C1 segment of cervical spinal cord (tissue), 14 donors: ENCODE results near the gene NCK1.

Experiments
- DNase-seq, 14 donors: peaks; one replicate each; lab custom pipeline; 2025; lab: John Stamatoyannopoulos, UW

The NCK1 gene

DNA sequence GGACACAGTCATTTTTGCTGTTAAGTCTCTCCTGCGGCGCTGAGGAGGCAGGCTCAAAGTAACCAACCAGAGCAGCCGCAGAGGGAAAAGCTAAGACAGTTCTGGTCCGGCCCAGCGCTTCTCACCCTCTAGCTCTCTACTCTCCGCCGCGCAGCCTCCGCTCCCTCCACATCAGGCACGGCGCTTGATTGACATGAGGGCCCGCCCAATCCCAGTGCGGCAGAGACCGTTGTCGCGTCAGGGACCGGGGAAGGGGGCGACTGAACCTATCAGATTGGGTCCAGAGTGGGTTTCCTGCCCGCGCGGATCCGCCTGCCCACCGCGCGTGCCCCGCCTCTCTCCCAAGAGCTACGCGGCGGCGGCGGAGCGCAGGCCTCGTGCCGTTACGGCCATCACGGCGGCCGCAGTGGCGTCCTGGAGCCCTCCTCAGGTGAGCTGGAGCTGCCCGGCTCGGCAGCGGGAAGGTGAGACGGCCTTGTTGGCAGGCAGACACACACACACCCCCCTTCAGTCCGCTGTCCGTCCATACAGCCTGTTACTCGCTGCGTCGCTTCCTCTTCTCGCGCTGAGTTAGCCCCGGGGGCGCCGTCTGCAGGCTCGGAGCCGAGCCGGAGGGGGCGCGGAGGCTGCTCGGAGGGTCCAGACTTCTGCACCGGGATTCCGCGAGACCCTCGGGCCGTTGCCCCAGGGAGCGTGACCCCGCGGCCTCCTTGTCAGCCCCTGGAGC is at the start of gene NCK1:
TSS of gene NCK1 (plus strand) at position 319 of the 727 bp plus-strand sequence. CDS start 65,794 bp downstream, outside the sequence.
- peak; percentile 76 to 98 (median 96) for DNase-seq

DNA sequence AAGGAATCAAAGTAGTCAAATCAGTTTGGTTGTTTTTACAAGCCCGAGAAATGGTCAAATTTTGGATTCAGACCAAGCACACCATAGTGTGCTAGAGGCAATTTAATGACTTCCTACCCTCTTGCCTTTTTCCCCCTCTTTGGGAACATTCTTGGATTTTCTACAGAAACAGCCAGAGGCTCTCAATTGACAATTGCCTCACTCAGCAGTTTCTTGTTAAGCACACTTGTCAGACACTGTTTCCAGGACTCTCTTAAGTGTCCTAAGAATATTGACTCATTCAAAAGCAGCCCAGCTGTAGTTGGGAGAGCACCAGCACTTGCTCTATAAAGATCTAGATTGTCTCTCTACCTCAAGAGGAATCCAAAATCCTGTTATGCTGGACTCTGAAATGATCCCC is 44.6 kb upstream of the NCK1 start:
- DNase-seq = peak in 3 of 14 donors; percentile 11 to 32 (median 21)

DNA sequence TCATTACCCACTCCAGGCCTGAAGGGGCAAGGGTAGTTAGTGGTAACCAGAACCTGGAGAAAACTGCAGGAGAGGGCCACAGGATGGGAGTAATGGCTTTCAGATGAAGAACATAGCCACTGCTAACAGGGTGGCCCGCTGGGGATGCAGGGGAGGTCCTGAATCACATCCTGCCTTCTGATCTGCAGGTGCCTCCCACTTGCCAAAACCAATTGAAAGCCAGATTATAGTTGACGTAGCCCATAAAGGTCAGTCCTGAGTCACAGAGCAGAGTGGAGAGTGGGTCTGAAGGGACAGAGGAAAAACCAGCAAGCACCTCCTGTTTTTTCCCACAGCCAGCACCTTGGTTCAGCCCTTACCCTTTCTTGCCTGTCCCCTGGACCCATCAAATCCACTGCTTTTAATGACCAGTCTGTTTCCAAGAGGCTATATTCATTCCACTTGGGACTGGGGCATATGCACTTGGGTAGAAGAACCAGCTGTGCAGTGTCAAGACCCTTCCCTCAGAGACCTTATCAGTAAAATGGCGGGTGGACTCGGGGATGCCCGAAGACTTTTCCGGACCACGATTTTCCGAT is 43.7 kb upstream of the NCK1 start:
- peak in 6 of 14 donors; percentile 40 to 79 (median 48) for DNase-seq

DNA sequence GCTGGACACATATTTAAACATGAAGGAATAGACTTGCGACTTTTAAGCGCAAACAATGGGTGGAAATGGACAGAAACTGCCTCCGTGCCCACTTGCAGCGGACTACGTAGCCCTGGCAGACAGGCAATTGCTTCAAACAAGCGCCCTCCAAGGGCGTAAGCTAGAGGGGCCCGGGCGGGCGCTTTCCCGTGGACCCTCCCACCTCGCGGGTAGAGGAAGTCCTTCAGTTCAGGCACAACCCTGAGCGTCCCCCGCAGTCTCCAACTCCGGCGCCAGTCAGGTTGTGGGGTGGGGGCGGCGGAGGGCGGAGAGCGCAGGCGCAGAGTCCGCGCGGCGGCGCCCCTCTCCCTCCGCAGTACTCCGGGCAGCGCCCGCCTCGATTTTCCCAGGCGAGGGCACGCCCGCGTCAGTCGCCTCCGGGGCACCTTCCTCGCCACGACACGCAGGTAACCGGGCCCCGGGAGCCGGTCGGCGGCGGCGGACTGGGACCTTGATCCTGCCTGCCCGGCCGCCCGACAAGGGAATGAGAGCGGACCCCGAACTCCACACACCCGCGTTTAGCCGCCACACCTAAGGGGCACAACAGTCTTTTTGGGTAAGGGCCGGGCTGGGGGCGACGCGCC is 43.1 kb upstream of the NCK1 start, which contains the start of gene SLC35G2:
TSS of gene SLC35G2 (plus strand) at position 358 of the 623 bp plus-strand sequence. CDS start 35,335 bp downstream, outside the sequence.
- peak in 12 of 14 donors; percentile 2 to 69 (median 50) for DNase-seq

DNA sequence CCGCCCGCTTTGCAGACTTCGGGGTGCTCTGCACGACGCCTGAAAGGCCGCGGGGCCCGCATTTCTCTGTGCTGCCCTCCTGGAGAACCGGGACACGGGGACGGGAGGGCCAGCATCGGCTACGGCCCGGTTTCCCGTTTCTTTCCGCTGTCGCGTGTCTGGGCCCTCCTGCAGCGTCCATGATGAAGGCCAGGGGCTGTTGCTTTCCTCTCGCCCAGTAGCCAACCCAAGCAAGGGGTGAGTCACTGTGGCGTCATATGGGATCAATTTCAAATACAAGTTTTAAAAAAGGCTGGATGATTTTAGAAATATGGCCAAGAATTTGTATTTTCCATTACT is 42.6 kb upstream of the NCK1 start:
- peak in 5 of 14 donors; percentile 42 to 71 (median 51) for DNase-seq

DNA sequence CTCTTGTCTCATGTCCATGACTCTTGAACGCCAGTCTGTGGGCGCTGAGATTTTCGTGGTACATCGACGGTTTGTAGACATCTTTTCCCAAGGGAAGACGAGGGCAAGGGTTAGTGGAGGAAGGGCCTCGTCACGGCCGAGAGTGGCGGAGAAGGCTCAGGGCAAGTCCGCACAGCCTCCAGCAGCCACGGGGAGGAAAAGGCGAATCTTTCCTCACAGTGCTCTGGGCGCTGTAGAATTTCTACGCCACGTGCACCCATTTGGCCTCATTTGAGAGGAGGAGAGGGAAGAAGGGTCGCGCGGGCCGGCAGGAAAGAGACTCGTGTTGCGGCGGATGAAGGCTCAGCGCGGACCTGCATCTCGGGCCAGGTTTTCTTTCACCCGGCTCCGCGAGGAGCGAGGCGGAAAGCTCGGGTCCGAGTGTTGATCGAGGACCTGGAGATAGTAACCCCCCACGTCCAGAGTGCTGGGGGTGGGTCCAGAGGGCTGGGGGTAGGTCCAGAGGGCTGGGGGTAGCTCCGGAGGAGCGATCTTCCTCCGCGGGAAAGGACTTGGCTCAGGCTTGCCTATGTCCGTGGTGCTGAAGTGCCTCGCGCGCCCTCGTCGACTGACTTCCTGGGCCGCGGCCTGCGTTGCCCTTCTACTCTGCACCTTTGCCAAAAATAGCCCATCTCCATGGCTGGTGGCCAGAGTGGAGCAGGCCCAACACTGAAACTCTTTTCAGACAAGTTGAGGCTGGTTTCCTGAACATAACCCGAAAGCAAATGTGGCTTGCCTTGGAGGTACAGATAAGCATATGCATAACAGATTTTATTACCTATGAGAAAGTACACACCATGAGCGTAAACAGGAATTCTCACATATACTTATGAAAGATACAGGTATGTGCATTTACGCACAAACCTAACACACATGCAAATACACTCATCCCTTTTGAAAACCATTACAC is 42.0 kb upstream of the NCK1 start:
- DNase-seq = peak in 7 of 14 donors; percentile 15 to 72 (median 51)

DNA sequence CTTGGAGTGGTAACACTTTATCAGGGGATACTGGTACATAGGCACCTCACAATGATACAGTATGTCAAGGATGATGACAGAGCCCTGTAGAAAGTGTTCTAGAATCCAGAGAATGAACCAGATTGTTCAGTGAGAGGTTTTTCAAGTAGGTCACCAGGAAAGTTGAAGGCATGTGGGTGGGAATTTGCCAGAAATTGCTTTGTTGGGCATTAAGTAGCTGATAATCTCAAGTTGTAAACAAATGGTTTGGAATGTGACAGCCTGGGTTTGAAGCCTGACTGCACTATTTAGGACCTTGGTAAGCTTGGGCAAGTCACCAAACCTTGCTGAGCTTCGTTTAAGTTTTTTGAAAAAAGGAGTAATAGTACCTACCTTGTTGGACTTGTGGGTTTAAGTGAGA is 30.5 kb upstream of the NCK1 start:
- no peak for DNase-seq

DNA sequence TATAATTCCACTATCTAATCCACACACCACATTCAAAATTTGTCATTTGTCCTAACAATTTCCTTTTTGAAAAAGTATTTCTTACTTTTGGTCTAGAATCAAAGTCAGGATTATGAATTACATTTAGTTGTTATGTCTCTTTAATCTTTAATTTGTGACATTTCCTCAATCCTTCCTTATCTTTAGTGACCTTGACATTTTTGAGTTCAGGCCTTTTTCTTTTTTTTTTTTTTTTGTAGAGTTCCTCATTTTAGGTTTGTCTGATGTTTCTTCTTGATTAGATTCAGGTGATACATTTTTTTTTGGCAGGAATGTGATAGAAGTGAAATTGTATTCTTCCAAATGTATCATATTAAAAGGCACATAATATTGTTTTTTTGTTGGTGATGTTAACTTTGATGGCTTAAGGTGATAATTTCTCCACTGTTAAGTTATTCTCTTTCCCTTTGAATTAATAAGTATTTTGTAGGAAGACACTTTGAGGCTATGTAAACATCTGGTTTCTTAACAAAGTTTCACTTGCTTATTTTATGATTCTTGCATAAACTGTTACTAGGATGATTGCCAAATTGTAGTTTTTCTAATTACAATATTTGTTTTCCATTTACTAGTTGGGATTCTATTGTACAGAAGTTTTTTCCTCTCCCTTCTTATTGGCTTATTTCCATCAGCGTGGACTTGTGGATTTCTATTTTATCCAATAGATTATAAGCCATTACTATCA is 26.8 kb upstream of the NCK1 start:
- no peak for DNase-seq

DNA sequence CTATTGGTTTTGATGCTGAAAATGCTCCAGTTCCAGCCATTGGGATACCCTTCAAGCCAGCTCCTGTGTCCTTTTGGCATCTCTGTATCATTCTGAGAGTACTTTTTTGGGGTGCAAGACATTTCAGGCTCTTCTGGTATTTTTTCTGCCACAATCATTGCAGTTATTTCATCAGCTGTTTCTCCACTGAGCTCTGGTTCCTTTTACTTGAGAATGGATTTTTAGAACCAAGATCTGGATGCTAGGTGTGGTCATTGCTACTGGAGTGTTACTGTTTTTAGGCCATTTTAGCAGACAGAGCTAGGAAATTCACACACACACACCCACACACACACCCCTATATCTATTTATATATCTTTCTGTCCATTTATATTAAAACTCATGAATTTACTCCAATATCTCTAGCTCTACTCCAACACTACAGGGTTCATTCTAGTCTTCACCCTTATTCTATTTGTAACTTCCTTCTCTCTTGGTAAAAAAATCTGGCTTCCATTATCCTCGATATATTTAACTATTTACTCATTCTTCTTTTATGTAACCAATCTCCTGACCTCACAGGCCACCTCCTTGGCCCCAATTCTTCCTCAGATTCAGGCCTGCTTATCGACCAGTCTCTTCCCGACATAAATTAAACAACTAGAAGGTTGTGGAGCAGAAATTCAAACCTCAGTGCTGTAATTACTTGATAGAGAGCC is 26.0 kb upstream of the NCK1 start:
- DNase-seq = no peak

DNA sequence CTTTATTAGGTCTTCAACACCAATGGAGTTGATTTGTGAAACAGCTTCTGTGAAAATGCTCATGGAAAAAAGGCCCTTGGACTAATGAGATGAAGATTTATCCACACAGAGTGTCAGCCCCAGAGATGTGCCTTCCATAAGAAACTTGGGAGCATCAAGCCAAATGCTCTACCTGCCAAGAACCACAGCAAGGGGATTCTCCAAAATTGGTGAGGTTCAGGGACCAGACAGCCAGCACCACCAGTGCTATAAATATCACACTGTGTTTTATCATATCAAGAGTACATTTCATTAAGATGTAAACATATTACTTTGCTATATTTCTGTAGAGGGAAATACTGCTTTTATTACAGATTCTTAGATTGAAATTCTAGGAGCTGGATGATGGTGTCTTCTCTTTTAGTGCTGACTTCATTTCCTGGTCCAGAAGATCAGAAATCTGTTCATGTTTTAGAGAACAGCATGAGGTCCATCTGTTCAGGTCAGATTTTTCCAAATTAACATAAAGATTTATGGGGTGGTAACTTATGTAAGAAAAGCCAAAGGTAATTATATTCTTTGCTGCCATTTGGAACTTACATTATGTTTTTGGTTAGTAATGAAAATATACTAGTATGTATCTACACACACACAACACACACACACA is 25.4 kb upstream of the NCK1 start:
- peak in 1 of 14 donors; percentile 91 for DNase-seq

DNA sequence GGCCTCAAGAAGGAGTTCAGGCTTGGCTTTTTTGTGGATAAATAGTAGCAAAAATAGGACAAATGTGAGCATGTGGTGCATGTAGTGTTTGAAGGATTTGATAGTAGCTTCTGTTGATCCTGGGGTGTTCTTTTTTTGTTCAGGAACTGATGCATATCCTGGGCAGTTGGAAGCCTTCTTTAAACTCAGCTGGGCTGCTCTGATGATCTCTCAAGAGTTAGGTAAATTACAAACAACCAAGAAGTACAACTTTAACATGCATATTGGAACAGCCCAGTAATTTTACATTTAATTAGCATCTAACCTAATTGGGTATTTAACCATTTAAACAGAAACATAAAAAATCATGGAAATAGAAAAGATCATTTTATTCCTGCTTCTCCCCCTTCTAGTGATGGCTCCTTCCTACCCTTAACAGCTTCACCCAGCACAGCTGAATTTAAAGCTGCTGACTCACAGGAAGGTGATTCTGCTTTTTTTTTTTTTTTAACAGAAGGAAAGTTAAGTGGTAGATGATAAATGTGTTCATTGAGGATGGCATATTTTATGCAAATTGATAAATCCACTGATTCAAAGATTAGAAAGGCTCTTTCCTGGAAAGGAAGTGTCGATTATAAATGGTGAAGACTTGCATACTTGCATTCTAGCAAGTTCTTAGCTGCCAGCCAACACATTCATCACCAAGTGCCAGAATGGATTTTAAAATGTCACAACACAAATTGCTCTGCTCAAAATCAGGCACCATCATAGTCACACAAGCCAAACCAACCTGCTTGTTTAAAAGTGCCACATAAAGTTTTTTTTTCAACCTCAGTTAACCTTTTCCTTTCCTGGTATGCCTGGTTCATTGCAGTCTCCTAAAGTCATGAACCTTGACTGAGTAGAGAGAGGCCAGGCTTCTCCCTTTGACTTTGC is 23.1 kb upstream of the NCK1 start:
- DNase-seq = peak in 1 of 14 donors; percentile 64

DNA sequence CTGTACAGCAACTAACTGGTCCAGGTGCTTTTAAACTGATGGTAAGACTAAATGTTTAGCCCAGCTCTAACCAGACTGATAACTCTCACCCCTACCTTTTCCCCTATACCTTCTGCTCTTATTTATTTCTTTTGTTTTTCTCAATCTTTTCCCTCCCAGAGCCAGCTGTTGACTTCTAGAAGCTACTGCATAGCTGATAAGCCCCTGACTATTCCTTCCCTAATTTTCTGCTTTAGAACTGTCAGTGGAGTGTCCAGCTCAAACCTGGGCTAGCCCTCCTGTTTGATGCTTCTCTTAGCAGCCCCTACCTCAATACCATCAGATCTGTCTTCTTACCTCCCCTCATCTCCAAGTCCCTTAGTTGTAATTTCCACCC is 22.5 kb upstream of the NCK1 start:
- DNase-seq = no peak

DNA sequence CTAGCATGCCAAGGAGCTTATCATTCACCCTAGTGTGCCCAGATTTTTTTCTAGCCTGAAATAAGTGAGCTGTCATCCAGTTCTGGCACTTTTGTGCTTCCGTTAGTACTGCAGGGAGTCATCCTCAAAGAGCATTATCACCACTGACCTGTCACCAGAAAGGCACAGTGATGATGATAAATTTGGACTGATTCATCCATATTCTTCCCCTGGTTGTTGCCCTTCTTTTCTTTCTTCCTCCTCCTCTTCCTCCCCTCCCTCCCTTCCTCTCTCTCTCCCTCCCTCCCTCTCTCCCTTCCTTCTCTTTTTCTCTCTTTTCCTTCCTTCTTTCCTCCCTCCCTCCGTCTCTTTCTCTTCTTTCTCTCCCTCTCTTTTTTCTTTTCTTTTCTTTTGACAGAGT is 21.8 kb upstream of the NCK1 start:
- no peak for DNase-seq

DNA sequence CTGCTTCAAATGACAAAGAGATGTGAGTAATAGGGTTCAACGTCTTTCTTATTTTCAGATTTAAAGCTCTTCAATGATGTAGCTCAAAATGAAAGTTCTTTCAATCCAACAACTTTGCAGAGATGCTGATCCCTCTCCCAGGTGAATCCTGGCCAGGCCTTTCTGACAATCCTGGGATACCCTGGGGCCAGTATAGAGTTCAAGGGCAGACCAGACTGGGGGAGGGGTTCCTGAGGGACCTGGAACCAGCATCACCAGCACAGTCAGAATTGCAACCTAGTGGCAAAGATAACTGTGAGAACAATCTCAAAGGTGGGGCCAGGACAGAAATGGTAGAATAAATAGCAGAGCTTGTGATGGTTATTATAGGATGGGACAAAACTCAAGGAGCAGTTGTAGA is 19.7 kb upstream of the NCK1 start:
- DNase-seq = no peak

DNA sequence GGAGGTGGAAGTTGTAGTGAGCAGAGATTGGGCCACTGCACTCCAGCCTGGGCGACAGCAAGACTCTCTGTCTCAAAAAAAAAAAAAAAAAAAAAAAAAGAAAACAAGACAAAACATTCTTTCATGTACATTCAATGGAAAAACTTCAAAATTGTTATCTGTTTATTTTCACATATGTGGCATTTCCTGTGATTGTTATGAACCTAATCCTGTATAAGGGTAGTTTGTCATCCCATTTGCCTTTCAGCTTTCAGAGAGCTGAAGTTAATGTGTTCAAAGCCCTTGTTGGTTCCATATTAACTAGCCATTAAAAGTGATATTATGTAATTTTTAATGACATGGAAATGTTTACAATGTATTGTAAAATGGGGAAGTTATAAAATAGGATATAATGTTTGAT is 17.3 kb upstream of the NCK1 start:
- DNase-seq = no peak

DNA sequence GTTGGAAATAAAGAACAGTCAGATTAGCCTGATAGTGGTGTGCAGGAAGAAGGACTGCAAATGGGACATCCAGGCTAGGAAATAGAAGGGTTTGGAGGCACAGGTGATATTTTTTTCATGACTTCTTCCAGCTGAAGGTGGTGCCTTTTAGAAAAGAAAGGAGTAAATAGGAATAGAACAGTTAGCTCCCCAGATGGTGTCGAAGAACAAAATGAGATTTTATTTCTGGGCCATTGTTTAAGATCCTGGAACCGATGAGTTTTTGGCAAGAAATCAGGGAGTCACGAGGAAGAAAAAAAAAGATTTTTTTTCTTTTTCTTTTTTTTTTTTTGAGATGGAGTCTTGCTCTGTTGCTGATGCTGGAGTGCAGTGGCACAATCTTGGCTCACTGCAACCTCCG is 9.8 kb upstream of the NCK1 start:
- DNase-seq = no peak

DNA sequence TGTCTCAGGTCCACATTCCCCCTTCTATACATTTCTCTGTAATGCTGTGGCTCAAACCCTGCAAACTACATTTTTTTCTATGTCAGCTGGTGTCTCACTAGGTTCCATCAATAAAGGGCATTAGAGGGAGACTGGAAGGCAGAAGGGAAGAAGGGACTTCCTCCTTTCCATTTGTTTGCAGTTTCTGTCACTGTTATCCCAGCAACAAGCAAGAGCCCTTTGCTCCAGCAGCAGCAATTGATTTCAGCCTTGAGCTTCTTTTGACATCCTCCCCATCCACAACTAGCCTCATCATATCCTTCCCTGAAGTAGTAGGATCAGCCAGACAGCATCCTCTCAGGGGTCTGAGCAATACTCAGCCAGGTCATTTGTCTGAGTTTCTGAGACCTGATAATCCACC is 5.3 kb upstream of the NCK1 start:
- DNase-seq = no peak

DNA sequence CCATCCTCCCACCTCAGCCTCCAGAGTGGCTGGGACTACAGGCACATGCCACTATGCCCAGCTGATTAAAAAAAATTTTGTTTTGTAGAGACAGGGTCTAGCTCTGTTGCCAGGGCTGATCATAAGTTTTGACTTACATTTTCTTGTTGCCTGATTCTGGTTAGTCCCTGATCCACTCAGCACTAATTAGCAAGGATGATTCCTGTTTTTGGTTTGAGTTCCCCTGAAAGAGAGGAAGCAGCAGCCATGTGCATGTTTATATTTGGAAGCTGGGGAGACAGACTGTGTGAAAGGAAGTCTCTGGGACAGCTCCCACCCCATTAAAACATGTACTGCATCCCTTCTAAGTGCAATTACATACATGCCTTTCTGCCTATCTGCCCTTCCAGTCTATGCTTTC is 3.6 kb upstream of the NCK1 start:
- peak in 2 of 14 donors; percentile 21 to 30 for DNase-seq

DNA sequence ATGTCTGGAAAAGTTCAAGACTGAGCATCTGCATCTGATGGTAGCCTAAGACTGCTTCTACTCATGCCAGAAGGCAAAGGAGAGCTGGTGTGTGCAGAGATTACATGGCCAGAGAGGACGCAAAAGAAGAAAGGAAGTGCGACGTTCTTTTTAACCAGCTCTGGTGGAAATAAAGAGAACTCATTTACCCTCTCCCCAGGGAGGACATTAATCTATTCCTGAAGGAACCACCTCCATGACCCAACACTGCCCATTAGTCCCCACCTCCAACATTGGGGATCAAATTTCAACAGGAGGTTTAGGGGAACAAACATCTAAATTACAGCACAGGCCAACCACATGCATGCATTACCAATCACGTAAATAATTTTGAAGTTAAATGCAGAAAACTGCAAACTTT is 1.5 kb upstream of the NCK1 start:
- no peak for DNase-seq
